Measurements from ENCODE around the gene NBAS.

DNA sequence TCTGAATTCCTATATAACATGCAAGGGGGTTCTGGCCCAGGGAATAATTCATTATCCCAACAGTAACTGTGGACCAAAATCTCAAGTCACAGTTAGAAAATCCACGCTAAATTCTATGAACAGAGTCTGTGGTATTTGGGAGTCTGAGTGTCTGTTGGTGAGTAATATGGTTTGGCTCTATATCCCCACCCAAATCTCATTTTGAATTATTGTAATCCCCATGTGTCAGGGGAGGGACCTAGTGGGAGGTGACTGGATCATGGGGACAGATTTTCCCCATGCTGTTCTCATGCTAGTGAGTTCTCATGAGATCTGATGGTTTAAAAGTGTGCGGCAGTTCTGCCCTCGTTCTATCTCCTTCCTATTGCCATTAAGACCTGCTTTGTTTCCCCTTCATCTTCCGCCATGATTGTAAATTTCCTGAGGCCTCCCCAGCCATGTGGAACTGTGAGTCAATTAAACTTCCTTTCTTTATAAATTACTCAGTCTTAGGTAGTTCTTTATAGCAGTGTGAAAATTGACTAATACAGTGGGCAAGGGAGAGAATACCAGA lies 68.3 kb downstream of the NBAS start:
- TF ChIP-seq EZH2 (IDR thresholded peaks at IDR 0.05; ENCODE audit: insufficient read depth, poor library complexity, severe bottlenecking) (no peak), EZH2phosphoT487 (IDR thresholded peaks at IDR 0.05; ENCODE audit: insufficient read depth, low read depth) (no peak)

All from GM23248 (cell line).